CD4-positive, alpha-beta T cell treated with Interleukin-6 at 100 ng/mL for 8 hours (primary cell): ENCODE data around the gene THSD4.

Experiments
- DNase-seq: peaks from one replicate; pipeline ENCODE4 v3.0.0-alpha.2; 2020; ENCODE audit warnings: mixed read lengths, low spot score

THSD4 gene

GRCh38 chr15:71753346-71753745 is 638.1 kb downstream of the THSD4 start:
- no peak for DNase-seq

- DNase-seq, result no peak
Measured at GRCh38 chr15:71754660-71755059, 639.4 kb downstream of the THSD4 start.

- DNase-seq, result no peak
Measured at GRCh38 chr15:71755092-71755970, 640.1 kb downstream of the THSD4 start.

GRCh38 chr15:71756599-71757352 is 641.5 kb downstream of the THSD4 start:
- no peak for DNase-seq

- DNase-seq, result no peak
Measured at GRCh38 chr15:71757741-71758530, 642.7 kb downstream of the THSD4 start.

GRCh38 chr15:71758711-71759110 is 643.4 kb downstream of the THSD4 start:
- no peak for DNase-seq

- no peak for DNase-seq
Measured at GRCh38 chr15:71760852-71761251, 645.6 kb downstream of the THSD4 start.

GRCh38 chr15:71761649-71762048 is 646.4 kb downstream of the THSD4 start:
- no peak for DNase-seq

GRCh38 chr15:71768184-71768583 is 652.9 kb downstream of the THSD4 start:
- no peak for DNase-seq

GRCh38 chr15:71773206-71773859 is 658.1 kb downstream of the THSD4 start:
- no peak for DNase-seq

GRCh38 chr15:71775856-71776255 is 660.6 kb downstream of the THSD4 start:
- DNase-seq, result no peak

GRCh38 chr15:71776304-71776703 is 661.0 kb downstream of the THSD4 start:
- DNase-seq, result no peak

- no peak for DNase-seq
Measured at GRCh38 chr15:71777216-71777943, 662.1 kb downstream of the THSD4 start.

- no peak for DNase-seq
Measured at GRCh38 chr15:71779073-71779797, 664.0 kb downstream of the THSD4 start.

GRCh38 chr15:71780115-71780976 is 665.1 kb downstream of the THSD4 start:
- DNase-seq, result peak; percentile 22

- no peak for DNase-seq
Measured at GRCh38 chr15:71781179-71781964, 666.1 kb downstream of the THSD4 start.

GRCh38 chr15:71781965-71782265 is 666.6 kb downstream of the THSD4 start:
- DNase-seq, result no peak

GRCh38 chr15:71782422-71783165 is 667.3 kb downstream of the THSD4 start:
- DNase-seq, result no peak
